ENCODE results near the gene RPS6KB2.
"Not testable (repeated sequence)": the region's sequence is repeated elsewhere in the genome, so short reads cannot be mapped to it uniquely, and the experiment has no call there.

Gene RPS6KB2

DNA sequence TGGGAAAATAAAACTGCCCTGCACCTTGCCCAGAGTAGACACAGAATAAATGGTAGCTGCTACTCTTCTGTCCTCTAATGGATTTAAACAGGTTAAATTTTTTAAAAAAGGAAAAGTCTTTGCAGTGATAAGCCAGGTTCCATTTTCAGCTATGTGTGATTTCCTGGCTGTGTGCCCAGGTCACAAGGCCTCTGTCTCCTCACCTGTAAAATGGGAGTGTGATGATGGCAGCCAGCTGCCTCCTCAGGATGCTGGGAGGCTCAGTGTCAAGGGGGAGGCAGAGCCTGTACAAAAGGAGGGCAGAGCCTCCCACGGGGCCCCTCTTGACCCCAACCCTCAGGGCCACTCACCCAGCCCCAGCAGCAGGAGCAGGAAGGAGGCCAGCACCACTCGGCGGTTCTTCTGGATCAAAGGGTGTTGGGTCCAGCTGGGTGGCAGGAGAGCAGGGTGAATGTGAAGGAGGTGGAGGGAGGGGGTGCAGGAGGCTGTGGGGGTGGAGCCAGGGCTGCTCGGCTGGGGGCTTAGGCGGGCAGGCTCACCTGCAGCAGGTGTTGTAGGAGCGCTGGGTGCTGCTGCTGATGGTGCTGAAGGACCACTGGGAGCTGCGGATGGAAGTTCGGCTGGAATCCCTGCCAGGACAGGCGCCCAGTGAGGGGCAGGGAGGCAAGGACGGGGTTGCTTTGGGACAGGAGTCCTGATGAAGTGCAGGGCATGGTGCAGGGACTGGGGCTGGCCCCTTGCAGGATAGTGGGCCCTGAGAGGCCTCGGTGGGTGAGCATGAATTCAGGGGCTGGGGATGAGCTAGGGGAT lies 38.9 kb downstream of the RPS6KB2 start:
- DNase-seq (ENCODE audit: low spot score), result no peak

DNA sequence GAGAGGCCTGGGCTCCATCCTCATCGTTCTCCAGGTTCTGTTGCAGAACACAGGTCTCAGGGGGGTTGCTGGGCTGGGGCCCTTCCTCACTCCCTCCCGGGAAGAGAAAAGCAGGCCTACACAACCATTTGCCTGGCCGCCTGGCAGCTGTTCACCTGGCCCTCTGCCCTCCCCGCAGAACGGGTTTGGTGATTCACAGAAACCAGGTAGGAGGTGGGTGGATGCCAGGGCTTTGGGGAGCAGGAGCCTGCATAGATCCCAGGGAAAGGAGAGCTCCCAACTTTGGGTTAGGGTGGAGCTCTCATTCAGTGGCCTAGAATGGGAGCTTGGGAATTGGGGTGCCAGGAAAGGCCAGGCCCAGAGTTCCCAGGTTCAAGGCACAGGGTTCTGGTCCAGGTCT lies 39.8 kb downstream of the RPS6KB2 start:
- DNase-seq (ENCODE audit: low spot score), result no peak

DNA sequence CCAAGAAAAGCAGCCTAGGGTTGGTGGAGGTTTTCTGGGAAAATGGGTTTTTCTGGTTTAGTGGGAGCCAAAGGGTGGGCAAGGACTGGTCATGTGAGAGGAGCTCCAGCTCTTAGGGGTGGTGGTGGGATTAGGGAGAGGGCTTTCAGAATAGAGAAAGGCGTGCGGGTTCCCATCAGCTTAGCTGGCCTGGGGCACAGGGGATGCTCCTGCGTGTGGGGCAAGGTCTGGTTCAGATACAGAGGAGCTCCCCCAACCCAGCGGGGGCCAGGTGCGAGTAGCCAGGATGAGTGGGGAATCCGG lies 40.1 kb downstream of the RPS6KB2 start:
- DNase-seq (ENCODE audit: low spot score), result no peak

DNA sequence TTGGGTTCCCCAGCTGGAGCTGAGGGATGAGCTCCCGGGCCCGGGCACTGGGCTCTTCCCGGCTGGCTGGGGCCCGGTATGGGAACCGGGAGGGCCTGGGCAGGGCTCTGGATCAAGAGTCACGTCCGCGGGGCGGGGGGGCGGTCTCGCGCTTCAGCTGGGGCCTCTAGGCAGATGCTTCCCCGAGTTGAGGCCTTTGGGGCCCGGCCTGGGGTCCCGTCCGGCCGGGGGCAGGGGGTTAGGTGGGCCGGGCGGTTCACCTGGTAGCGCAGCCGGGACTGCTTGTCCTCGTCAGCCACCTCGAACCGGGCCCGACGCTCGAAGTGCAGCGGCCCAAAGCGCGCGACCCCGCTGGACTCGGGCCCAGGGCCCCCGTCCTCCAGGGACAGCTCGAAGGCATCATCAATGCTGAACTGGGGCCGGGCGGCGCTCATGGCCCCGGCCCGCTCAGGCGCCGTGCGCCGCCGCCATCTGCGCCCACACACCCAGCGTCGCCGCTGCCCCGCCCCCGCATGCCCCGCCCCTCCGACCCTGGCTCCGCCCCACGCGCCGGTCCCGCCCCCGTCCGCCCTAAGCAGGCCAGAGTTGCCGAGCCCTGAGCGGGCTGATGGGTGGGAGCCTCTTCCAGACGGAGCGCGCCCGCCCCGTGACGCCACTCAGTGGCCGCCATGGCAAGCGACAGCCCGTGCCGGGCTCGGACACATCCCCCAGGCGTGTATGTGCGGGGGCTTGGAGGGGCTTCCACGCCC lies 40.6 kb downstream of the RPS6KB2 start, which contains the start of gene TMEM134:
TSS of gene TMEM134 (minus strand) at position 493 of the 749 bp plus-strand sequence. CDS start at position 434, 59 bp downstream.
- peak; percentile 100 for DNase-seq (ENCODE audit: low spot score)

DNA sequence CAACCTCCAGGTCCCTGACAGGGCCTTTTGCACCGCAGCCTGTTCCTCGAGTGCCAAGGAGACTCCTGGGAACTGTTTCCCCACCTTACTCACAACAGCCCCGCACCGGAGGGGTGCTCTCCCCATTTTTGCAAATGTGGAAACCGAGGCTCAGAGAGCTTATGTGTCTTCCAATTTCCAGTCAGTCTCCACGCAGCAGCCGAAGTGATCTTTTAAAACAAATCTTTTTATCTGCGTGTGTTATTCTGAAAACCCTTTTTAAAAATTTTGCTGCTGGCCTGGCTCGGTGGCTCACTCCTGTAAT lies 41.2 kb downstream of the RPS6KB2 start:
- no peak for DNase-seq (ENCODE audit: low spot score)

DNA sequence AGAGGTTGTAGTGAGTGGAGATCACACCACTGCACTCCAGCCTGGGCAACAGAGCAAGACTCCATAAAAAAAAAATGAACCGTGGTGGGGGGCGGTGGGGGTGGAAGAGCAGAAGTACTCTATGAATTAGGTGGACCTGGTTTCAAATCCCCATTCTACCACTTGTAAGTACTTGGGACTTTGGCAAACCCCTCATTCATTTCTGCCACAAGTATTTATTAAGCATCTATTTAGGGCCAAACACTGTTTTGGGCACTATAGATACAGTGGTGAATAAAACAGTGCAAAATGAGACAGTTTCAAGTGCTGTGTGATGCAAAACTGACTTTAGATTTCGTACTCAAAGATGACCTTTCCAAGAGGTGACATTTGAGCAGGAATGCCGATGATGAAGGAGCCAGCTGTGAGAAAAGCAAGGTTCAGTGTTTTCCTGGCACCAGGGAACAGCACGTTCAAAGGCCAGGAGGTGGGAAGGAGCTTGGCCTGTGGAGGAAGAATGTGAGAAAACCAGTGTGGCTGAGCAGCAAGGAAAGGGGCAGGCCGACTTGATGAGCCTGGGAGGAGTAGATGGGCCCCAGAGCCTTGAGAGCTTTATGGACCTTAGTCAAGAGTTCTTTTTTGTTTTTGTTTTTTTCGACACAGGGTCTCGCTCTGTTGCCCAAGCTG lies 42.2 kb downstream of the RPS6KB2 start:
- DNase-seq (ENCODE audit: low spot score), result no peak

DNA sequence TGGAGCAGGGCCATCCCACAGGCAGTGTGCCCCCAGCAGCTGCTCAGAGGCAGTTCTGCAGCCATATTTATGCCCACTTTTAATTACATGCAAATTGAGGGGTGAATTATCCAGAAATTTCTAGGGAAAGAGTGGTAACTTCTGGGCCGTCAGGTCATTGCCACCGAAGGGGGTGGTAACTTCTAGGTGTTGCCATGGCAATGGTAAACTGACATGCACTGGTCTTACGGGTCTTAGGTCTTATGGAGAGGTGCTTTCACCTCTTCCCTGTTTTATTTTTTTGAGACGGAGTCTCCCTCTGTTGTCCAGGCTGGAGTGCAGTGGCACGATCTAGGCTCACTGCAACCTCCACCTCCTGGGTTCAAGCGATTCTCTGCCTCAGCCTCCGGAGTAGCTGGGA lies 44.6 kb downstream of the RPS6KB2 start:
- no peak for DNase-seq (ENCODE audit: low spot score)

DNA sequence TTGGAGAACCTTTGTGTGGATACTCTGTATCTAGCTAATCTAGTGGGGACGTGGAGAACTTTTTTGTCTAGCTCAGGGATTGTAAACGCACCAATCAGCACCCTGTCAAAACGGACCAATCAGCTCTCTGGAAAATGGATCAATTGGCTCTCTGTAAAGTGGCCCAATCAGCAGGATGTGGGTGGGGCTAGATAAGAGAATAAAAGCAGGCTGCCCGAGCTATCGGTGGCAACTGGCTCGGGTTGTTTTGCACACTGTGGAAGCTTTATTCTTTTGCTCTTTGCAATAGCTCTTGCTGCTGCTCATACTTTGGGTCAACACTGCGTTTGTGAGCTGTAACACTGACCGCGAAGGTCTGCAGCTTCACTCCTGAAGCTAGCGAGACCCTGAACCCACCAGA lies 48.4 kb downstream of the RPS6KB2 start:
- DNase-seq (ENCODE audit: low spot score), result not testable (repeated sequence)

DNA sequence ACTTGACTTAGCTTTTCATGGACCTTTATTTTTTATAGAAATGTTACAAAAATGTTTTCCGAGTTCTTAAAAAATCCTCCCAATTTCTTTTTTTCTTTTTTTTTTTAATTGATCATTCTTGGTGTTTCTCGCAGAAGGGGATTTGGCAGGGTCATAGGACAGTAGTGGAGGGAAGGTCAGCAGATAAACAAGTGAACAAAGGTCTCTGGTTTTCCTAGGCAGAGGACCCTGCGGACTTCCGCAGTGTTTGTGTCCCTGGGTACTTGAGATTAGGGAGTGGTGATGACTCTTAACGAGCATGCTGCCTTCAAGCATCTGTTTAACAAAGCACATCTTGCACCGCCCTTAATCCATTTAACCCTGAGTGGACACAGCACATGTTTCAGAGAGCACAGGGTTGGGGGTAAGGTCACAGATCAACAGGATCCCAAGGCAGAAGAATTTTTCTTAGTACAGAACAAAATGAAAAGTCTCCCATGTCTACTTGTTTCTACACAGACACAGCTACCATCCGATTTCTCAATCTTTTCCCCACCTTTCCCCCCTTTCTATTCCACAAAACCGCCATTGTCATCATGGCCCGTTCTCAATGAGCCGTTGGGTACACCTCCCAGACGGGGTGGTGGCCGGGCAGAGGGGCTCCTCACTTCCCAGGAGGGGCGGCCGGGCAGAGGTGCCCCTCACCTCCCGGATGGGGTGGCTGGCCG lies 49.2 kb downstream of the RPS6KB2 start:
- DNase-seq (ENCODE audit: low spot score), result not testable (repeated sequence)

DNA sequence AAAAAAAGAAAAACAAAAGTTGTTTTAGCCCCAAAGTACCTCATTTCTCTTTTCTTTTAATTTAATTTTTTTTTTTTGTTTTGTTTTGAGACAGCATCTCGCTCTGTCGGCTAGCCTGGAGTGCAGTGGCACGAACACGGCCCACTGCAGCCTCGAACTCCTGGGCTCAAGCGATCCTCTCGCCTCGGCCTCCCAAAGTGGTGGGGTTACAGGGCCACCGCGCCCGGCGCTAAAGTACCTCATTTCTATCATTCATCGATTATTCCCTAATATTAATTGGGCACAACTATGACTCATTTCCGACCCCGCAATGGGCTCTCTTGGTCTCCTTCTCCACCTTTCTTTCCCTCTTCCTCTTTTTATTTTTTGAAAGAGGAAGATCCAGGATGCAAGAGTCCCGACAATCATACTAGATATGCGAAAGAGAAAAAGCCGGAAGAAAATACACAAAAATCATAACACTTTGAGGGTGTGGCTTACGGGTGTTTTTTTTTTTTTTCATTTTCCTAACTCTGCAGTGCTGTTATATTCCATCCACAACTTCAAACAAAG lies 54.1 kb downstream of the RPS6KB2 start:
- no peak for DNase-seq (ENCODE audit: low spot score)

DNA sequence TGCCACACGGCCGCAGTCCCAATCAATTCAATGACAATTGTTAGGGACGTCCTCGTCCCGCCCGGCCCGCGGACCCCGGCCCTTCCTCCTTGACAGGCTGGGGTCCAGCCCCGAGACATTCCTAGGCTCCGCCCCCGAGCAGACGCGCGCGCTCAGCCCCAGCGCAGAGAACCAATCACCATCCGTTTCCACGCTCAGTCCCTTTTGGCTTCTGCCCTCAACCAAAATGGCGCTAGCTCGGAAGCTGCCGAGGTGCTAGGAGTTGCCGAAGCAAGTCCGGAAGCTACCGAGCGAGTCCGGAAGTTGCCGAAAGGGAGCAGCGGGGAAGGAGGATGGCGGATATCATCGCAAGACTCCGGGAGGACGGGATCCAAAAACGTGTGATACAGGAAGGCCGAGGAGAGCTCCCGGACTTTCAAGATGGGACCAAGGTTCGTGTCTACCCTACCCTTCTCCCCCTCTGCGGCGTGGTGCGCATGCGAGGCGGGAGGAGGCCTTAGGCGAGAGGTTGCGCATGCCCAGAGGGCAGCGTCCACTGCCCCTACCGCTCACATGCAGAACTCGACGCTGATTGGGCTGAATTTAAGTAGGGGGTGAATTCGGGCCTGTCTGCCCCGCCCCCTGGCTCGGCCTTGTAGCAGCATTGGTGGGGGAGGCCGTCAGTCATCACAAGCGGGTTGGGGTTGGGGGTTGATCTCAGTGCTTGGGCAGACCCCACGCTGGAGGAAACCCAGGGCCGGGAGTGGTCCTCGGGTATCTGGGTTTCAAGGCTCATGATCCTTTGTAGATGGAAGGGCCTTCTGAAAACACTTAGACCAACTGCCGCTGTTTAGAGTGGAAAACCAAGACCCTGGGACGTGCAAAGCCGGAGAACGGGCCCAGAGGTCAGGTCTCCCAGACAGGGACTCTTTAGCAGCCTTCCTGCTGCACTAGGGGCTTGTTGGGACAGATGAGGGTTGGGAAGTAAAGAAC lies 54.8 kb downstream of the RPS6KB2 start, which contains the start of gene AIP:
TSS of gene AIP (plus strand) at position 200 of the 972 bp plus-strand sequence. CDS start at position 333, 133 bp downstream.
- peak; percentile 100 for DNase-seq (ENCODE audit: low spot score)

DNA sequence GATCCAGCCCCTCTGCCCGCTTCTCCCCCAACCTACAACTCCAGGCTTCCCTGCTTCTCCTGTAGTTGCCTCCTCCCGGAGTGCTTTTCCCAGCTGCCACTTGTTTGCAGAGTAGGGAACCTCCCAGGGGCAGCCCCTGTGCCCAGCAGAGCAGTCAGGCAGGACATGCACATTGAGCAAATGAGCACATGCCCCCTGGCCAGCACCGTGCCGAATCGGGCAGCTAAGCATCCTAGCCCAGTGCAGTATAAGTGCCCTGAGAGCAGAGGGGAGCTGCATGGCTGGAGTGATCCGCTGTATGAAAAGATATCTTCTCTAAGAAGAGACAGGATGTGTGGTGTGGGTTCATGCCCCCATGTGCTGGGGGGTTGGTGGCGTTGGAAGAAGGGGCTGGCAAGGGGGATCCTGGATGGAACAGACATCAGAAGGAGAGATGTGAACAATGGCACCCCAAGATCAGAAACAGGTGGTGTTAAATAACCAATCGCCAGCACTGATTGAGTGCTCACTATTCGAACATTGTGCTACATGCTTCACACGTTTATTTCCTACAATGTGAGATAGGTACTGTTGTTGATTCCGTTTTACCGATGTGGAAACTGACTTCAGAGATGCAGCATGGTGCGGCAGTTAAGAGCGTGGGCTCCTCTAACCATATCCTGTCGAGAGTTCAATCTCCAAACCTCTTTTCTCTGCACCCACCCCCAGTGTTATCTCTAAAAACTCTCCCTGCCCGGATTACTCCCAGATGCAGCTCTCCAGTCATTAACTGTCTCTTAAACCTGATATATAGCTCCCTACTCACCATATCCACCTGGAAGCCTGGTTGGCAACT lies 55.8 kb downstream of the RPS6KB2 start:
- no peak for DNase-seq (ENCODE audit: low spot score)

DNA sequence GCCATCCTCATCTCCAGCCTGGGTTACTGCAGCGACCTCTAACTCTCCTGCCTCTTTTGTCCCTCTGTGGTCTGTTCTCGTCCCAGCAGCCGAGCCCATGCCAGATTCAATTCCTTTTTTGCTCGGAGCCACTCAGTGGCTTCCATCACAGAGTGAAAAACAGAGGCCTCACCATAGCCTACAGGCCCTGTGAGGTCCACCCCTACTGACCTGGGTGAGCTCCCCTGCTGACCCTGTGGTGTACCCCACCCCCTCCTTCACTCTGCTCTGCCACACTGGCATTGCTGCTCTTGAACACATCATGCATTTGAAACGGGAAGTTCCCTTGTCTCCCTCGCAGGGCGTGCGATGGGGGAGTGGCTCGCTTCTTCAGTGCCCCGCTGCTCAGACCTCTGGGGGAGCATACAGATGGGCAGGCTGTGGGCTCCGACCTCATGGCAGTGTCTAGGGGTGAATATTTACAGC lies 56.6 kb downstream of the RPS6KB2 start:
- no peak for DNase-seq (ENCODE audit: low spot score)

Measured in HuH-7.5 (cell line).